SU-DHL-6 (cell line): ENCODE results near the gene KCNN2.

ENCODE experiments used
- H2AFZ ChIP-seq: fragments of 200-600 bp; sonication (generic); 2 replicates; pipeline ENCODE4 v1.6.1; 2014; ENCODE audit warnings: low read depth, mild to moderate bottlenecking, moderate library complexity, mixed read lengths, antibody characterized with exemption, low read length; ENCODE audit not compliant: severe bottlenecking
- H3F3A ChIP-seq: fragments of 200-600 bp; shearing (Covaris generic); 2 replicates; pipeline ENCODE4 v1.6.0; 2016; ENCODE audit warnings: antibody characterized with exemption, mild to moderate bottlenecking; ENCODE audit not compliant: insufficient read depth
- H3K27ac ChIP-seq: fragments of 200-600 bp; sonication (generic); 2 replicates; pipeline ENCODE4 v1.5.1; 2016; ENCODE audit warnings: low read depth, mild to moderate bottlenecking, low read length, moderate library complexity, mixed read lengths
- H3K27me3 ChIP-seq: fragments of 200-600 bp; sonication (generic), shearing (Covaris generic); 2 replicates; pipeline ENCODE4 v1.6.0; 2014; ENCODE audit warnings: mild to moderate bottlenecking, low read length
- H3K36me3 ChIP-seq: fragments of 200-600 bp; sonication (generic); 2 replicates; pipeline ENCODE4 v1.6.1; 2014; ENCODE audit warnings: mild to moderate bottlenecking, low read length, mixed read lengths
- H3K4me2 ChIP-seq: fragments of 300-600, 200-600 bp; shearing (Covaris generic), sonication (generic); 2 replicates; pipeline ENCODE4 v1.6.0; 2014; ENCODE audit warnings: low read length, low read depth, mild to moderate bottlenecking; ENCODE audit not compliant: poor library complexity, severe bottlenecking
- H3K4me3 ChIP-seq: fragments of 200-600 bp; sonication (generic); 2 replicates; pipeline ENCODE4 v1.5.1; 2014; ENCODE audit warnings: antibody characterized with exemption, low read length, mild to moderate bottlenecking, mixed read lengths; ENCODE audit not compliant: insufficient read depth, poor library complexity, severe bottlenecking
- H3K79me2 ChIP-seq: fragments of 200-600 bp; sonication (generic); 2 replicates; pipeline ENCODE4 v1.6.1; 2014; ENCODE audit warnings: mild to moderate bottlenecking, low read length, moderate library complexity; ENCODE audit not compliant: insufficient read depth
- H3K9ac ChIP-seq: fragments of 200-600 bp; sonication (generic); 2 replicates; pipeline ENCODE4 v1.7.0; 2014; ENCODE audit warnings: mild to moderate bottlenecking, low read length
- H3K9me2 ChIP-seq: fragments of 200-600 bp; sonication (generic); replicated peaks from 2 replicates; pipeline ENCODE4 v1.6.1; 2014; ENCODE audit warnings: low read length; ENCODE audit not compliant: insufficient read depth
- H3K9me3 ChIP-seq: fragments of 200-600 bp; sonication (generic); 2 replicates; pipeline ENCODE4 v1.6.1; 2014; ENCODE audit warnings: low read length, mixed read lengths; ENCODE audit not compliant: insufficient read depth
- H4K20me1 ChIP-seq: fragments of 200-600 bp; sonication (generic); 2 replicates; pipeline ENCODE4 v1.6.1; 2014; ENCODE audit warnings: low read depth, mild to moderate bottlenecking, antibody characterized with exemption, low read length, moderate library complexity, mixed read lengths
- EZH2phosphoT487 ChIP-seq: fragments of 200-600 bp; sonication (generic), shearing (Covaris generic); conservative IDR thresholded peaks from 2 replicates; pipeline ENCODE4 v1.6.1; 2018; ENCODE audit warnings: mild to moderate bottlenecking, antibody characterized with exemption, low read length, moderate library complexity, mixed read lengths
- TF ChIP-seq, protein P1 (sequence below): fragments of 200-600 bp; sonication (generic); IDR thresholded peaks from one replicate; pipeline ENCODE4 v1.5.1; 2017; ENCODE audit warnings: antibody characterized with exemption, mild to moderate bottlenecking, low read length, moderate library complexity; ENCODE audit not compliant: insufficient read depth, poor library complexity, severe bottlenecking

KCNN2 gene

GRCh38 chr5:114369680-114370417 is 8.0 kb downstream of the KCNN2 start:
- H3K36me3 ChIP-seq, result no peaks in the 10 kb centered on the region
- no peaks in the 10 kb centered on the region for H3K9me2 ChIP-seq
- no peak overlapping the region for H3K9ac ChIP-seq
- no peaks in the 10 kb centered on the region for H3K27me3 ChIP-seq
- no peak overlapping the region for H3K4me2 ChIP-seq
- no peaks in the 10 kb centered on the region for H3F3A ChIP-seq
- no peak overlapping the region for H3K27ac ChIP-seq
- H3K79me2 ChIP-seq, result no peaks in the 10 kb centered on the region
- TF ChIP-seq, protein P1, sequence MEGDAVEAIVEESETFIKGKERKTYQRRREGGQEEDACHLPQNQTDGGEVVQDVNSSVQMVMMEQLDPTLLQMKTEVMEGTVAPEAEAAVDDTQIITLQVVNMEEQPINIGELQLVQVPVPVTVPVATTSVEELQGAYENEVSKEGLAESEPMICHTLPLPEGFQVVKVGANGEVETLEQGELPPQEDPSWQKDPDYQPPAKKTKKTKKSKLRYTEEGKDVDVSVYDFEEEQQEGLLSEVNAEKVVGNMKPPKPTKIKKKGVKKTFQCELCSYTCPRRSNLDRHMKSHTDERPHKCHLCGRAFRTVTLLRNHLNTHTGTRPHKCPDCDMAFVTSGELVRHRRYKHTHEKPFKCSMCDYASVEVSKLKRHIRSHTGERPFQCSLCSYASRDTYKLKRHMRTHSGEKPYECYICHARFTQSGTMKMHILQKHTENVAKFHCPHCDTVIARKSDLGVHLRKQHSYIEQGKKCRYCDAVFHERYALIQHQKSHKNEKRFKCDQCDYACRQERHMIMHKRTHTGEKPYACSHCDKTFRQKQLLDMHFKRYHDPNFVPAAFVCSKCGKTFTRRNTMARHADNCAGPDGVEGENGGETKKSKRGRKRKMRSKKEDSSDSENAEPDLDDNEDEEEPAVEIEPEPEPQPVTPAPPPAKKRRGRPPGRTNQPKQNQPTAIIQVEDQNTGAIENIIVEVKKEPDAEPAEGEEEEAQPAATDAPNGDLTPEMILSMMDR, result no peak
- no peak for TF ChIP-seq EZH2phosphoT487
- H3K4me3 ChIP-seq, result no peak overlapping the region
- H2AFZ ChIP-seq, result no peak overlapping the region
- H4K20me1 ChIP-seq, result no peaks in the 10 kb centered on the region
- no peaks in the 10 kb centered on the region for H3K9me3 ChIP-seq

DNA sequence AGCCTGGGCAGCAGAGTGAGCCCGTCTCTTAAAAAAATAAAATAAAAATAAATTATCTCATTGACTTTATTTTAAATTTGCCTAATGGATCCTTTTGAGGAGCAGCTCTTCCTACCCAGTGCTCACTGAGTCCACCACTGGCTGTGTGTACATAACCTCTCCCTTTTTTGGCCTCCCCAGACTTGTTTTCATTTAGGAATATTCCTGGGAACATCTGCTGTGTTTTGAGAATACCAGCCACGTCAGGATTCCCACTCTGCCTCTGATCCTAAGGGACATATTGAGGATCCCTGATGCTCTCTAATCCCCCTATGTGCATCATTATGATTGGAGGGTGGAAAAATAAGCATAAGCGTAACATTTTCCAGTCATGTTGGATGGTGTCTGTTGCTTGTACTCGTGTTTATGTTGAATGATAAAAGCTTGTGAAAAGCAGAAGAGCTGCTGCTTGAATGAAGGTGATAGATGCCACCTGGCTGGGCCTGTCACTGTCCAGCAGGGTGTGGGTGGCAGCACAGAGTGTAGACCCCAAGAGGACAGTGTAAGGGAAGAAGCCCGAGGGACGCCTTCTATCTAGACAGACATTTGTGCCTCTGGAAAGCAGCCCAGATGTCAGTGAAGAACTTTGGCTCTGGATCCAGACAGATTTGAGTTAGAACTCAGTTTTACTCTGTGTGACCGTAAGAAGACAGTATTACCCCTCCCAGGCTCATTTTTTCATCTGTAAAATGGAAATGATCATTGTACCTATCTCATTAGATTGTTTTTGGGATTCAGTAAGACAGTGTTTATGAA is 15.4 kb downstream of the KCNN2 start:
- TF ChIP-seq, protein P1, result no peak
- no peak for TF ChIP-seq EZH2phosphoT487
- no peak overlapping the region for H3K4me2 ChIP-seq
- no peaks in the 10 kb centered on the region for H3F3A ChIP-seq
- H3K79me2 ChIP-seq, result no peaks in the 10 kb centered on the region
- no peak overlapping the region for H2AFZ ChIP-seq
- H3K4me3 ChIP-seq, result no peak overlapping the region
- H3K27me3 ChIP-seq, result no peaks in the 10 kb centered on the region
- H3K9me3 ChIP-seq, result no peaks in the 10 kb centered on the region
- no peaks in the 10 kb centered on the region for H3K36me3 ChIP-seq
- H4K20me1 ChIP-seq, result no peaks in the 10 kb centered on the region
- no peaks in the 10 kb centered on the region for H3K9me2 ChIP-seq
- no peak overlapping the region for H3K27ac ChIP-seq
- no peak overlapping the region for H3K9ac ChIP-seq

DNA sequence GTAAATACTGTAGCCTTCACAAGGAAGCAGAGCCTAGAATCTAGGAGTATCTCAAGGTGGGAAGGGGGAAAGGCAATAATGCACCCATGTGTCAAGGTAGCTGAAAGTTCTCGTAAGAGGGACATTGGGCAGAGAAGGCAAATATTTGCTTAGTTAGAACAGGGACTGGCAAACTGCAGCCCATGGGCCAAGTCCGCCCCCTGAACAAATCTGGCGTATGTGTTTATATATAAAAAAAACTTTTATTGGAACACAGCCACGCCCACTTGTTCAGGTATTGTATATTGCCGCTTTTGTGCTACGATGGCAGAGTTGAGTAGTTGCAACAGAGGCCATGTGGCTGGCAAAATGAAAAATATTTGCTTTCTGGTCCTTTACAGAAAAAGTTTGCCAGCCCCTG is 16.1 kb downstream of the KCNN2 start:
- Histone ChIP-seq H3K4me3 (no peak overlapping the region), H3K9me2 (no peaks in the 10 kb centered on the region), H3K9ac (no peak overlapping the region), H3K4me2 (no peak overlapping the region), H3K27me3 (no peaks in the 10 kb centered on the region), H3K36me3 (no peaks in the 10 kb centered on the region), H3K27ac (no peak overlapping the region), H2AFZ (no peak overlapping the region), H4K20me1 (no peaks in the 10 kb centered on the region), H3K9me3 (no peaks in the 10 kb centered on the region), H3K79me2 (no peaks in the 10 kb centered on the region), H3F3A (no peaks in the 10 kb centered on the region)
- no peak for TF ChIP-seq EZH2phosphoT487
- TF ChIP-seq, protein P1, result no peak
